Stimulated activated CD8-positive, alpha-beta memory T cell treated with anti-CD3 and anti-CD28 coated beads, Interleukin-12 subunit alpha, Interleukin-12 subunit beta, amount 100 ng/mL, for 1 hour (primary cell): Measurements from ENCODE around the gene INTS4.
"Not testable (repeated sequence)": the region's sequence is repeated elsewhere in the genome, so short reads cannot be mapped to it uniquely, and the experiment has no call there.

ENCODE experiments used
- DNase-seq: peaks from one replicate; pipeline ENCODE4 v3.0.0-alpha.2; 2020; ENCODE audit warnings: low read depth

The INTS4 gene

GRCh38 chr11:77994434-77995362 lies at the start of gene INTS4:
Gene INTS4 (minus strand): TSS chr11:77994668. CDS start chr11:77994643, 25 bp downstream.
- DNase-seq: peak; percentile 96

GRCh38 chr11:78041843-78042440 lies 47.5 kb upstream of the INTS4 start:
- DNase-seq: no peak

- DNase-seq: not testable (repeated sequence)
Observed at GRCh38 chr11:78041380-78041719, 46.9 kb upstream of the INTS4 start.

GRCh38 chr11:78040691-78041379 lies 46.4 kb upstream of the INTS4 start:
- DNase-seq: no peak

GRCh38 chr11:78039919-78040671 lies 45.6 kb upstream of the INTS4 start:
- DNase-seq: no peak

GRCh38 chr11:78039391-78039918 lies 45.0 kb upstream of the INTS4 start:
- no peak for DNase-seq

- DNase-seq: no peak
Observed at GRCh38 chr11:78038697-78039313, 44.3 kb upstream of the INTS4 start.

- no peak for DNase-seq
Observed at GRCh38 chr11:78037825-78038620, 43.6 kb upstream of the INTS4 start.

- DNase-seq: no peak
Observed at GRCh38 chr11:78037056-78037455, 42.6 kb upstream of the INTS4 start.

- no peak for DNase-seq
Observed at GRCh38 chr11:78036313-78036712, 41.8 kb upstream of the INTS4 start.

- no peak for DNase-seq
Observed at GRCh38 chr11:78034623-78035022, 40.2 kb upstream of the INTS4 start.

GRCh38 chr11:78033040-78033439 lies 38.6 kb upstream of the INTS4 start:
- DNase-seq: no peak

- DNase-seq: no peak
Observed at GRCh38 chr11:78032090-78032489, 37.6 kb upstream of the INTS4 start.

GRCh38 chr11:78031629-78032028 lies 37.2 kb upstream of the INTS4 start:
- no peak for DNase-seq

GRCh38 chr11:78030429-78031325 lies 36.2 kb upstream of the INTS4 start:
- DNase-seq: no peak

GRCh38 chr11:78028423-78028822 lies 34.0 kb upstream of the INTS4 start:
- not testable (repeated sequence) for DNase-seq

GRCh38 chr11:78027759-78028158 lies 33.3 kb upstream of the INTS4 start:
- no peak for DNase-seq

GRCh38 chr11:78025378-78025777 lies 30.9 kb upstream of the INTS4 start:
- DNase-seq: no peak

- DNase-seq: no peak
Observed at GRCh38 chr11:78023426-78023825, 29.0 kb upstream of the INTS4 start.
